ENCODE data around the gene USP21.

Gene USP21

DNA sequence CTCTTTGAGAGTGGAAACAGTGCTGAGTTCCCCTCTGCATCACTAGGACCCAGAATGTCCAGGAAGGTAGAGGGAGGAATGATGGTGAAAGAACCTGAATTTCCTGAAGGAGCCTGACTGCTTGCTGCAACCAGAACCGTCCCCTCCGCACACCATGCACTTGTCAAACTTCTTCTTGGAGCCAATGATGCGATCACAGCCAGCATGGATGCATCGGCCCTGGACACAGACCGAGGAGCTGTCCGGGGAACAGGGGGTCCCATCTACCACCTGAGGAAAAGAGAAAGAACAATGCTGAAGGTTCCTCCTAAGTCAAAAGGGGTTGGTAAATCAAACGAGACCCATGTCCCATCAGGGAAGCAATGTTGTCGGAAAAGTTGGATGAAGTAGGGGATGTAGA is 32.7 kb downstream of the USP21 start:
- no peaks in the 10 kb centered on the region for H3K4me1 ChIP-seq
- no peaks in the 10 kb centered on the region for H3K36me3 ChIP-seq (ENCODE audit: control insufficient read depth, insufficient read depth, low read length)
- H2AFZ ChIP-seq: no peak overlapping the region
- TF ChIP-seq, protein P1, sequence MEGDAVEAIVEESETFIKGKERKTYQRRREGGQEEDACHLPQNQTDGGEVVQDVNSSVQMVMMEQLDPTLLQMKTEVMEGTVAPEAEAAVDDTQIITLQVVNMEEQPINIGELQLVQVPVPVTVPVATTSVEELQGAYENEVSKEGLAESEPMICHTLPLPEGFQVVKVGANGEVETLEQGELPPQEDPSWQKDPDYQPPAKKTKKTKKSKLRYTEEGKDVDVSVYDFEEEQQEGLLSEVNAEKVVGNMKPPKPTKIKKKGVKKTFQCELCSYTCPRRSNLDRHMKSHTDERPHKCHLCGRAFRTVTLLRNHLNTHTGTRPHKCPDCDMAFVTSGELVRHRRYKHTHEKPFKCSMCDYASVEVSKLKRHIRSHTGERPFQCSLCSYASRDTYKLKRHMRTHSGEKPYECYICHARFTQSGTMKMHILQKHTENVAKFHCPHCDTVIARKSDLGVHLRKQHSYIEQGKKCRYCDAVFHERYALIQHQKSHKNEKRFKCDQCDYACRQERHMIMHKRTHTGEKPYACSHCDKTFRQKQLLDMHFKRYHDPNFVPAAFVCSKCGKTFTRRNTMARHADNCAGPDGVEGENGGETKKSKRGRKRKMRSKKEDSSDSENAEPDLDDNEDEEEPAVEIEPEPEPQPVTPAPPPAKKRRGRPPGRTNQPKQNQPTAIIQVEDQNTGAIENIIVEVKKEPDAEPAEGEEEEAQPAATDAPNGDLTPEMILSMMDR (IDR thresholded peaks at IDR 0.05): no peak
- H3K9me3 ChIP-seq (ENCODE audit: control insufficient read depth, low read length): no peaks in the 10 kb centered on the region
- H3K4me2 ChIP-seq (ENCODE audit: low read length): no peak overlapping the region
- H3K79me2 ChIP-seq: no peaks in the 10 kb centered on the region
- no peak overlapping the region for H3K9ac ChIP-seq
- no peak overlapping the region for H3K27ac ChIP-seq
- H3K27me3 ChIP-seq (ENCODE audit: control insufficient read depth, insufficient read depth, low read length): no peaks in the 10 kb centered on the region
- H3K4me3 ChIP-seq (ENCODE audit: low read depth, low read length): no peak overlapping the region

DNA sequence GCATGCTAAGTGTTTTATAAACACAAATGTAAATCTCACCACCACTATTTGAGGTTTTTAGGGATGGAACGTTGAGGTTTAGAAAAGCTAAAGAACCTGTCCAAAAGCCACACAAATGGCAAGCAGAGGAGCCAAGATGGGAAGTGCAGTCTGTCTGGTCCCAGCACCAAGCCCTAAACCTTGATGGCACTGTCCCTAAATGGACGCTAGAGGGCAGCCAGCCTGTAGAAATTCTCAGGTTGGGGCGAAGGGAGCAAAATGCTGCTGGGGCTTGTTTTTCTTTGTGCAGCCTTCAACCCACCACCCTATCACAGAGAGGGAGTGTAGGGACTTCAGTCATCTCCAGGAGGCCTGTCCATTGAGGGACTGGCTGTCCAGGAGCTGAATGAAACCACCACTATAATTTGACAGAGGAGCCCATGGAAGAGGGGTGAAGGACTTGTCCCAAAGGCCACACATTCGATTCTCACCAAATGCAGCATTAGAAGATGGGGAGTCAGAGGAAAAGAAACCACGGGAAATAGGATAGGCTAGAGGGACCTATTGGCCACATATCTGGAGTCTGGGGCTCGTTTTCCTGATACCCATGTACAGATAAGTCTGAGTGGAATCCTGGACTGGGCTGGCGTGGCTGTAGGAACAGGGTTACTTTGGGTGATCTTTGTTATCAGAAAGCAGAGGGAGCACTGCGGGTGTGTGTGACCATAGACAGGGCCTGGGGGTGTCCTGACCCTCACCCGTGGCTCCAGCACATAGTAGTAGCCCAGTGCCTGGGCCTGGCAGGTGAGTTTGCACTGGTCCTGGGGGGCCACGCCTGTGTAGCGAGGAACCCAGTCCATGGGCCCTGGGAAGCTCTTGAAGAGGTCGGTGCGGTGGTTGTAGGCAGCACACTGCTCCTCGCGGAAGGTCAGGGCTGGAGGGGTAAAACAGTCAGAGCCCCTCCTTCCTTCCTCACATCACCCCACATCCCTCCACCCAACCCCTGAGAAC is 33.5 kb downstream of the USP21 start:
- H3K36me3 ChIP-seq (ENCODE audit: control insufficient read depth, insufficient read depth, low read length): no peaks in the 10 kb centered on the region
- no peak overlapping the region for H3K4me3 ChIP-seq (ENCODE audit: low read depth, low read length)
- no peaks in the 10 kb centered on the region for H3K9me3 ChIP-seq (ENCODE audit: control insufficient read depth, low read length)
- H3K27ac ChIP-seq: no peak overlapping the region
- no peaks in the 10 kb centered on the region for H3K27me3 ChIP-seq (ENCODE audit: control insufficient read depth, insufficient read depth, low read length)
- no peak overlapping the region for H3K4me2 ChIP-seq (ENCODE audit: low read length)
- H2AFZ ChIP-seq: peak overlapping the region; percentile 2
- H3K4me1 ChIP-seq: no peaks in the 10 kb centered on the region
- no peaks in the 10 kb centered on the region for H3K79me2 ChIP-seq
- H3K9ac ChIP-seq: no peak overlapping the region
- TF ChIP-seq, protein P1 (IDR thresholded peaks at IDR 0.05): peak; percentile 70

DNA sequence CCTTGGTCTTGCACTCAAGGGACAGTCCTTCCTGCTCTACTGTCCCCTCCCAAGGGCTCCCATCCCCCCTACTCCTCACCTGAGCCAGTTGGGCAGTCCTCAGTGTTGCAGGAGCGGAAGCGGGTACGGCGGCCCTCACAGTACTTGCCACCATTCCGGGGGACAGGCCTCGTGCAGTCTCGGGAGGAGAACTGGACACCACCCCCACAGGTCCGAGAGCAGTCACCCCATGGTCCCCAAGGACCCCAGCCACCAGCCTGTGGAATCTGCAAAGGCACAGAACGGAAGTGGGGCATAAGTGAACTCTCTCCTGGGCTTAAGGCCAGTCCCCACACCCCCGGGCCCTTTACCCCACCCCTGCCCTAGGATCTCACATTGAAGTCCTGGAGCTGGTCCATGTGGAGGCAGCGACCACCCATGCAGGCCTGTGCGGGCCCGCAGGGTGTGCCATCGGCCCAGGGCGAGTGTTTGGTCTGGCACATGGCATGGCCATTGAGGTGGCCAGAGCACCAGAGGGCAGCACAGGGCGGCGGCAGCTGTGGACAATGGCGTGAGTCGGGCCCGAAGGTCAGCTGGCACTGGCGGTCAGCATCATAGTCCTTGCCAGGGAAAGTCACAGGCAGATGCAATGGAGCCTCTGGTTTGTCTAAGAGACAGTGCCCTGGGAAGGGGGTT is 34.4 kb downstream of the USP21 start:
- H3K27ac ChIP-seq: no peak overlapping the region
- no peaks in the 10 kb centered on the region for H3K4me1 ChIP-seq
- TF ChIP-seq, protein P1 (IDR thresholded peaks at IDR 0.05): no peak

DNA sequence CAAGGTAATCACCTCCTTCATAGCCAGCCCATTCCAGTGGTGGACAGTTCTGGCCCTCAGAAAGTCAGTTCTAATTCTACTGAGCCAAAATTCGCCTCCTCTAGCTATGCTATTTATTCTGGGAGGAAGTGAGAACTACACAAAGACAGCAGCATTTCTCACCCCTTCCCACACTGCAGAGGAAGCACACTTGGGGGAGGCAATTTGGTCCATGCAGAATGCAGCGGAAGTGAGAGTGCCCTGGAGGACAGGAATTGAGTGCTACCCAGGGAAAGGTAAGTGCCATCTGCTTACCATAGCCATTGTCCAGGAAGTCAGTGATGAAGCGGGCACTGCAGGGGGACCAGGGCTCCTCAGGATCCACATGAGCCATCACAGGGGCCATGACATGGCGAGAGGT is 35.9 kb downstream of the USP21 start:
- no peak overlapping the region for H3K27ac ChIP-seq
- no peak overlapping the region for H3K4me3 ChIP-seq (ENCODE audit: low read depth, low read length)
- no peak overlapping the region for H3K4me2 ChIP-seq (ENCODE audit: low read length)
- no peaks in the 10 kb centered on the region for H3K9me3 ChIP-seq (ENCODE audit: control insufficient read depth, low read length)
- H3K9ac ChIP-seq: no peak overlapping the region
- no peaks in the 10 kb centered on the region for H3K79me2 ChIP-seq
- no peak overlapping the region for H2AFZ ChIP-seq
- no peaks in the 10 kb centered on the region for H3K36me3 ChIP-seq (ENCODE audit: control insufficient read depth, insufficient read depth, low read length)
- no peaks in the 10 kb centered on the region for H3K27me3 ChIP-seq (ENCODE audit: control insufficient read depth, insufficient read depth, low read length)
- no peaks in the 10 kb centered on the region for H3K4me1 ChIP-seq
- TF ChIP-seq, protein P1 (IDR thresholded peaks at IDR 0.05): no peak

More for the DNA sequence above, 34.4 kb downstream of the USP21 start:
- H3K79me2 ChIP-seq: no peaks in the 10 kb centered on the region
- H2AFZ ChIP-seq: no peak overlapping the region
- no peaks in the 10 kb centered on the region for H3K9me3 ChIP-seq (ENCODE audit: control insufficient read depth, low read length)
- H3K9ac ChIP-seq: no peak overlapping the region
- H3K27me3 ChIP-seq (ENCODE audit: control insufficient read depth, insufficient read depth, low read length): no peaks in the 10 kb centered on the region
- H3K4me3 ChIP-seq (ENCODE audit: low read depth, low read length): no peak overlapping the region
- no peak overlapping the region for H3K4me2 ChIP-seq (ENCODE audit: low read length)
- H3K36me3 ChIP-seq (ENCODE audit: control insufficient read depth, insufficient read depth, low read length): no peaks in the 10 kb centered on the region

All from parathyroid adenoma (tissue), 2 donors.